Measurements from ENCODE around the gene NAA38.
"Not testable (repeated sequence)": the region's sequence is repeated elsewhere in the genome, so short reads cannot be mapped to it uniquely, and the experiment has no call there.

The NAA38 gene

GRCh38 chr17:7881276-7882054, 24.1 kb upstream of the NAA38 start:
- DNase-seq, result no peak

DNA sequence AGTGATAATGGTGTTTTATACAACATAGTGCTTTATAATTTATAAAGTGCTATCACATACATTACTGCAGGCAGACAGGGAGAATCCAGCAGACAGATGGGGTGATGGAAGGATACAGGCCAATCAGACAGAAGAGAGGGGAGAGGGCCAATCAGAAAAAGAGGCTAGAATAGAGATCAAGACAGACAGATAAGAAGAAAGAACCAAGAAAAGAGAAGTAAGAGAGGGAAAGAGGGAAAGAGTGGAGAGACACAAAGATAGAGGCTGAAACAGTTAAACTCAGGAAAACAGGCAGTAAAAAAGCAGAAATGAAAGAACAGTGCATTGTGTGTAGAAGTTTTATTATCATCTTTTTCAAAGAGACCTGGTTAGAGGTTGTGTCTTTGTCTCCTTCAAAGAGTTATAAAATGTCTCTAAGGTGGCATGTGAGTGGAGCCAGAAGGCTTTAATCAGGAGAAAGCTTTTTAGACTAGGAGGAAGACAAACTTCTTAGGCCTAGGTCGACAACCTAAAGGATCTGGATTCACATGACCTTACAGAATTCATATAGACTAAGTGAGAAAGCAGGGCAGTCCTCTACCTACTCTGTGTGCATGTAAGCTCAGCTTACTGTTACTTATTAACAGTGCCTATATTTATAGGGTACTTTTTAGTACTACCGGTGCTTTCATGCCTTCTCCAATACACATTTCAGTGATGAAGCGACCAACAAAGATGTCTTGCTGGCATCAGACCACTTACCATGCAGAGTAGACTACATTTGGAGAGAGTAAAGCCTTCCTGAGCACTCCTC, 22.9 kb upstream of the NAA38 start:
- no peak for DNase-seq

DNA sequence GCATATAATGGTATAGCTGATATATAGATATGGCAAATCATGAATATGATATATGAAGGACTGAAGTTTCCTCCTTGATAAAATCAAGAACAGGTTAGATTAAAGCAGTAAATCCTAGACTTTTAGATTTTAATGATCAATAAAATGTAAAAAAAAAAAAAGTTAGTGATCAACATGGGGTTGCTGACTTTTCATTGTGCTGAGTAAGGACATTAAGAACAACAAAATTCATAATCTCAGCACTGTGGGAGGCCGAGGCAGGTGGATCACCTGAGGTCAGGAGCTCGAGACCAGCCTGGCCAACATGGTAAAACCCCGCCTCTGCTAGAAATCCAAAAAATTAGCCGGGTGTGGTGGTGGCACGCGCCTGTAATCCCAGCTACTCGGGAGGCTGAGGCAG, 20.9 kb upstream of the NAA38 start:
- DNase-seq, result no peak

GRCh38 chr17:7875804-7876370, 18.5 kb upstream of the NAA38 start:
- DNase-seq, result no peak

GRCh38 chr17:7873051-7873450, 15.7 kb upstream of the NAA38 start:
- DNase-seq, result no peak

GRCh38 chr17:7867881-7868329, 10.5 kb upstream of the NAA38 start:
- DNase-seq, result no peak

GRCh38 chr17:7864995-7865650, 7.8 kb upstream of the NAA38 start:
- DNase-seq, result no peak

GRCh38 chr17:7864384-7864783, 7.0 kb upstream of the NAA38 start:
- DNase-seq, result not testable (repeated sequence)

DNA sequence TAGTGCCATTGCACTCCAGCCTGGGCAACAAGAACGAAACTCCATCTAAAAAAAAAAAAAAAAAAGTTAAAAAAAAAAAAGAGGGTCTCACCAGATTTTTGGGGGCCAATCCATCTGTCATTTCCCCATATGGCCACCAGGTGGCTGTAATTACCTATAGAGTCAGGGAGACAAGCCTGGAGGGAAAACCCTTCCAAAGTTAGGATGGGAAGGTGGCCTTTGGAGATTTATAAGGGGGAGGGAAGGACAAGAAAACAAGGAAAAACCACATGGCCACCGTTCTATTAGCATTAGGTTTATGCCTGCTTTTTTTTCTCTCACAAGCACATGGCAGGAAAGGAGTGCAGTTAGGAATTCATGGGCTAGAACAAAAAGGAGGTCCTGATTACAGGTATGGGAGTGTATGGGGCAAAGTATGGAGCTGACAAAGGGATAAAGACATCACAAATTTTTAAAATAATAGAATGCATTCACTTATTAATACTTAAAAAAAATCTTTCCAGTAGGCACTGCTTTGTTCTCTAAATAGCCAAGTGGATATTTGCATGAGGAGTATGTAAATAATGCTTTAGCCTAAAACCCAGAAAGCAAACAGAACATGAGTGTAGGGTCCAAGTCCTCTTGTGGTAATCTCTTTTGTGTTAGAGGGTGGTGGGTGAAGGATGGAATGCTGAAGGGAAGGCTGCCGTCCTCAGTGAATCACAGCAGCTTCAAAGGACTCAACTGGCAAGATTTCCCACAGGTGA, 5.5 kb upstream of the NAA38 start:
- DNase-seq, result peak; percentile 65

GRCh38 chr17:7859028-7859427, 1.7 kb upstream of the NAA38 start:
- DNase-seq, result no peak

DNA sequence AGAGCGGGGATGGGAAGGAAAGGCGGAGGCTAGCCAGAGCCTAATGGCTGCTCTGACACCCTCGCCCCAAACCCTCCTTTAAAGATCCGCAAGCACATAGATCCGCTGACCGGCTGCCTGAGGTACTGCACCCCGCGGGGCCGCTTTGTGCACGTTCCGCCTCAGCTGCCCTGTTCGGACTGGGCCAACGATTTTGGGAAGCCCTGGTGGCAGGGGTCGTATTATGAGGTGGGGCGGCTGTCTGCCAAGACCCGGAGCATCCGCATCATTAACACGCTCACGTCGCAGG, 1.1 kb upstream of the NAA38 start:
- no peak for DNase-seq

- peak; percentile 91 for DNase-seq
Measured at GRCh38 chr17:7857713-7858521, 558 bp upstream of the NAA38 start, which contains the start of gene CYB5D1. TSS of gene CYB5D1 (plus strand) at chr17:7858003. CDS start at chr17:7858135, 132 bp downstream.

DNA sequence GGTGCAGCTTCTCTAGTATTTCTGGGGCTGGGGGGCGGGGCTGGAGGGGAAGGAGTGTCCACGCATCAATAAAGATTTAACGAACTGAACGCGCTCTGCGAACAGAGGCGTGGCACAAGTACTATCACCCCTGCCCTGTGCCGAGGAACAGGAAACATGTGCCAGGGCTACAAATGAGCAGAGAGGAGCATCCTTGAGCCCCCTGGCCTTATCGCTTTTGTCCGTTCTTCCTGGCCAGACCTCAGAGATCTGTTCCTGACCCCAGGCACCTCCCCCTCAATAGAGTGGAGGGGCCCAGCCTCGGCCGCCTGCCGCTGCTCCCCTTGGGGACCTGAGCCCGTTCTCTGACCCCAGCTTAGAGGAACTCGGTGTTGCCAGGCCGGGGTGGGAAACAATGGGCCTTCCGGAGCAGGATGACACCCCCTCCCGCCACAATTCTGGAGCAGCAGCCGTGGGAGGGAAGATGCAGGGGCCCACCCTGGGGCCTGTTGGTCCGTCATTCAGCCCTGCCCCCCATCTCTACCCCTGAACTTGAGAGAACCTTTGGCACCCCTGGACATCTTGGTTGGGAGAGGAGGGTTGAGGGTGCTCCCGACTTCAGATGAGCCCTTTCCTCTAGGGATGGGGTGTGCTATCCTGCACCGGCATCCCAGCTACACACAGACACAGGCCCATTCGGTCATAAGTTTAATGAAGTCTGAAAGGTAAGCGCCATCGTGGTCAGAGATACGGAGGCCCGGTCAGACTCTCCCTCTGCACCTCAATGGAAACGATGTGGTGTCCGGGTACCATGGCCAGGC, 1.1 kb downstream of the NAA38 start:
- peak; percentile 5 for DNase-seq

- no peak for DNase-seq
Measured at GRCh38 chr17:7855660-7856010, 1.7 kb downstream of the NAA38 start.

DNA sequence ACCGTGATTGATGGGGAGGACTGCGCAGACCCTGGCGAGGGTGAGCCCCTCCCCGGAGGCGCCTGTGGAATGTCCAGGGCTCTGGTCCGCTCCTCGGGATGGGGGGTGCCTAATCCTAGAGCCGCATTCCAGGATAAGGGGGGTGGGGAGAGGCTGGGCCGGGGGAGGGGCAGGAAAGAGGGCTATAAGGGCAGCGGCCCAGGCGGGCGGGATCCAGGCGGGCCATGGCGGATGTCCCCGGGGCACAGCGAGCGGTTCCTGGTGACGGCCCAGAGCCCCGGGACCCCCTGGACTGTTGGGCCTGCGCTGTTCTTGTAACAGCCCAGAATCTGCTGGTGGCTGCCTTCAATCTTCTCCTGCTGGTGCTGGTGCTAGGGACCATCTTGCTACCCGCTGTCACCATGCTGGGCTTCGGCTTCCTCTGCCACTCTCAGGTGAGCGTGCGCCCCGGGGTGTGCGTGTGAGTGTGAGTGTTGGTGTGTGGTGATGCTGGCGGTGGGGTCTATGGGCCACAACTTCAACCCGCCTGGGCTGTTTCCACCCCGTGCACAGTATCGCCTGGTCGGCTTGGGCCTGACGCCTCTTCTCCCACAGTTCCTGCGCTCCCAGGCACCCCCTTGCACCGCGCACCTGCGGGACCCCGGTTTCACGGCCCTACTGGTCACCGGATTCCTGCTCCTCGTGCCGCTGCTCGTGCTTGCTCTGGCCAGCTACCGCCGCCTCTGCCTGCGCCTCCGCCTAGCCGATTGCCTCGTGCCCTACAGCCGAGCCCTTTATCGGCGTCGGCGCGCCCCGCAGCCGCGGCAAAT, 2.3 kb downstream of the NAA38 start, which contains the start of gene TMEM88:
TSS of gene TMEM88 (plus strand) at position 216 of the 809 bp plus-strand sequence. CDS start at position 225, 9 bp downstream.
- DNase-seq, result no peak

DNA sequence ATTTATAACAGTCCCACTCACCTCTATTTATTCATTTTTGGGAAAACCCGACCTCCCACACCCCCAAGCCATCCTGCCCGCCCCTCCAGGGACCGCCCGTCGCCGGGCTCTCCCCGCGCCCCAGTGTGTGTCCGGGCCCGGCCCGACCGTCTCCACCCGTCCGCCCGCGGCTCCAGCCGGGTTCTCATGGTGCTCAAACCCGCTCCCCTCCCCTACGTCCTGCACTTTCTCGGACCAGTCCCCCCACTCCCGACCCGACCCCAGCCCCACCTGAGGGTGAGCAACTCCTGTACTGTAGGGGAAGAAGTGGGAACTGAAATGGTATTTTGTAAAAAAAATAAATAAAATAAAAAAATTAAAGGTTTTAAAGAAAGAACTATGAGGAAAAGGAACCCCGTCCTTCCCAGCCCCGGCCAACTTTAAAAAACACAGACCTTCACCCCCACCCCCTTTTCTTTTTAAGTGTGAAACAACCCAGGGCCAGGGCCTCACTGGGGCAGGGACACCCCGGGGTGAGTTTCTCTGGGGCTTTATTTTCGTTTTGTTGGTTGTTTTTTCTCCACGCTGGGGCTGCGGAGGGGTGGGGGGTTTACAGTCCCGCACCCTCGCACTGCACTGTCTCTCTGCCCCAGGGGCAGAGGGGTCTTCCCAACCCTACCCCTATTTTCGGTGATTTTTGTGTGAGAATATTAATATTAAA, 3.1 kb downstream of the NAA38 start:
- no peak for DNase-seq

DNA sequence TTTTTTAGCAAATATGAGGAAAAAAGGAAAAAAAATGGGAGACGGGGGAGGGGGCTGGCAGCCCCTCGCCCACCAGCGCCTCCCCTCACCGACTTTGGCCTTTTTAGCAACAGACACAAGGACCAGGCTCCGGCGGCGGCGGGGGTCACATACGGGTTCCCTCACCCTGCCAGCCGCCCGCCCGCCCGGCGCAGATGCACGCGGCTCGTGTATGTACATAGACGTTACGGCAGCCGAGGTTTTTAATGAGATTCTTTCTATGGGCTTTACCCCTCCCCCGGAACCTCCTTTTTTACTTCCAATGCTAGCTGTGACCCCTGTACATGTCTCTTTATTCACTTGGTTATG, 3.7 kb downstream of the NAA38 start:
- no peak for DNase-seq

GRCh38 chr17:7852919-7853690, 4.3 kb downstream of the NAA38 start:
- no peak for DNase-seq

GRCh38 chr17:7852262-7852670, 5.1 kb downstream of the NAA38 start:
- DNase-seq, result no peak

Data from NCI-H526 treated with DMSO at 0.1 percent for 48 hours (cell line).